DMS 273 (cell line): Measurements from ENCODE around the gene HSPA9.

Experiments
- DNase-seq: peaks from one replicate; lab custom pipeline; 2025; ENCODE audit not compliant: unreplicated experiment; lab: John Stamatoyannopoulos, UW

HSPA9 gene

DNA sequence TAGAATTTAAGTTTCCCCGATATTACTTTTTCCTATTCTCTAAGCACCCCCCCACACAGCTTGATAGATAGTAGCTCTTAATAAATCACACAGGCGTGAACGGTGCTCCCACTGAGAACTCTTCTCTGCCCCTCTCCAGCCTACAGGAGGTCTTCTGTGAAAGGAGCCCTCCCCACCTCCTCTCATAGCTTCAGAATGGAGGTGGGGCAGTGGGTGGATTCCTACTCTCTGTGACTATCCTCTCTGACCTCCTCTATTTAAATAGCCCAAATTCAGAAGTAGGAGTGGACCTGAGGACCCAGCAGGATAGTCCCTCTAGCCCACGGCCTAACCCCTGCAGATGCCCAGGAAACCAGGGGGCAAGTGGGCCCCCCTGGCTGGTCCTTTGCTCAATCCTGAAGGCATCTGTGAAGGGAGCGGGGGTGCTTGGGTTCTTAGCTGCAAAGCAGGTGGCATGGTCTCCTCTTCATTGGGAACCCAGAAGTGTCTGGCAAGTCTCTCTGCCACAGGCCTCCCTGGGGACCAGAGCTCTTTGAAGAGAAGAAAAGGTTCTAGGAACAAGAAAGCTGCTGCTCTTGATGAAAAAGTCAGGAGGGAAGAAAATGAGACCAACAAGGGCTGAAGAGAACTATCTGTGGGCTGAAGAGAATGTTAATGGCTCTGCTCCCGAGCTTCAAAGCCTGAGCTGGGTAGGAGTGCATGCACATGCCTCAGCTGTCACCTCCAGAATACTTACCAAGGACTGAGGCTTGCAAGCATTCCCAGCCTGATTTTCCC, 21.1 kb upstream of the HSPA9 start:
- peak; percentile 26 for DNase-seq

DNA sequence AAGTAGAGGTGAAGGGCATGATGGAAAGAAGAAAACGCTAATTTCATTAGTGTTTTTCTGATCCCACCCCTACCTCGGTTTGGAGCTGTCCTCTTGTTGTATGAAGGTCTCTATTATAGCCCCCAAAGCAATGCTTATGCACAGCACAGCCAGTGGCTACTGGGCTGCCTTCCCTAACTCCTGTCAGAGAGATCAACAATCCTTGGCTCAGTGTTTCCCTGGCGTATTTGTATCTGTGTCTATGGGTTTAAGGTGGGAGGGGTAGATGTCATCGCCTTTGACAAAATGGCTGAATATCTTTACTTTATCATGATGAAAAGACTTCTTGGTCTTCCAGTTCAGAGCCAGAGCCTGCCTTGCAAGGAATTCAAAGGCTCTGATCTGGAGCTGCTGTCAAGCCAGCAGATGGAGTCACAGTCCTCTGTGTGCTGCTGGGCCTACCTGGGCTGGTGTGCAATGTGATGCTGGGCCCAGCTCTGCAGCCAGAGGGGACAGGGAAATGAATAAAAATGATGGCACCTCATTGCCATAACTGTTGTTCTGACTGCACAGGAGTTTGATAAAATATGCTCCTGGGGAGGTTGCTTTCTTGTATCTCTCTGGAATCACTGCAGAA, 20.1 kb upstream of the HSPA9 start:
- DNase-seq: peak; percentile 21

DNA sequence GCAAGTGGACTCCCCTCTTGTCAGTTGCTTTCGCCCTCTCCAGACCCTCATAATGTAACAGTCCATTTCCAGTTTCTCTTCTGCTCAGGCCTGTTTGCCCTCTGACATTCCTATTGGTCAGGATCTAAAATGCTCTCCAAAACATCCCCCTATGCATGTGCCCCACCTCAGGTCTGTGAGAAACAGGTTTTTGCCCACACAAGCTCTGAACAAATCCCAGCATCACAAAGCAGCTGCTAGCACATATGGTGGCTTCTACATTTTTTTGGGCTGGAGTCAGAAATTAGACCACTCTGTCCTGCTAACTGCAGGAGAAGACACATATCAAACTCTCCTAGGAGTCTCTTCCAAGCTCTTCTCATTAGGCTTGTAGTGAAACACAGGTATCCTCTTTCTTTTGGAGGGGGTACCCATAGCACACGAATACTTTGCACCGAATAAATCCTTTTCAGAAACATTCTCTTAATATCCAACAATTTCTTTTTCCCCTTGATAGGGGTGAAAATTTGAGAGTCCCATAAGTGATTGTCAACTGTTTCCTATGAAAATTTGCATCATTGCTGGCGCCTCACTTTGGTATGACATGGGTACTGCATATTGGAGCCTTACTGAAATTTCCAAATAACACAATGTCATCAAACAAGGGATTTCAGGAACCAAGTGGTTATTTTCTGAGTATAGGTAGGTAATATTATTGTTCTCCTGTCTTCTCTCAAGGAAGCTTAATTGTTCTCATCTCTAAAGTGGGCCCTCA, 19.3 kb upstream of the HSPA9 start:
- DNase-seq: peak; percentile 60

DNA sequence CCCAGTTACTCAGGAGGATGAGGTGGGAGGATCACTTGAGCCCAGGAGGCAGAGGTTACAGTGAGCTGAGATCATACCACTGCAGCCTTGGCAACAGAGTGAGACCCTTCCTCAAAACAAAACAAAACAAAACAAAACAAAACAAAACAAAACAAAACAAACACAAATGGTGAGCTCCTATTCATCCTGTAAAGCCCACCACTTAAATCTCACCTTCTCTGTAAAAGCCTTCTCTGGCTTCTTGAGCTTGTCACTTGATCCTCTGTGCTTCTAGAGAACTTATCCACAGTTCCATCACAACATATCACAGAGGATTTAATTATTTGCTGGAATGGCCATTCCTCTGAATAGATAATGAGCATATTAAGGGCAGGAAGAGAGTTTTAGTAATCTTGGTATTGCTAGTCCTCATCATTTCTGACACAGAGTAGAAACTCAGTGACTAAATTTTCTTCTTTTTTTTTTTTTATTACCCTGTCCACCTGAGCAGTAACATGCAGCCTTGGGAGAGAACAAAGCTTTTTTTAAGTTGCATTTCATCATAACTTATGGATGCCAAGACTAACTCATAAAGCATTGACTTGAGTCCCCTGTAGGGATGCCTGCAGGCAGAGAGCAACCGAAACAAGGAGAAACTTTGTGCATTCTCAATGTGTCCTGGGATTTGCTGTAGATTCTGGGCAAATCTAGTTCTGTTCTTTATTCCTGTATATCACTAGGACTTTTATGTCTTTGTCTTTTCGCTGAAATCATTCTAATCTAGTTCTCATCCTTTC, 13.0 kb upstream of the HSPA9 start:
- DNase-seq: no peak

DNA sequence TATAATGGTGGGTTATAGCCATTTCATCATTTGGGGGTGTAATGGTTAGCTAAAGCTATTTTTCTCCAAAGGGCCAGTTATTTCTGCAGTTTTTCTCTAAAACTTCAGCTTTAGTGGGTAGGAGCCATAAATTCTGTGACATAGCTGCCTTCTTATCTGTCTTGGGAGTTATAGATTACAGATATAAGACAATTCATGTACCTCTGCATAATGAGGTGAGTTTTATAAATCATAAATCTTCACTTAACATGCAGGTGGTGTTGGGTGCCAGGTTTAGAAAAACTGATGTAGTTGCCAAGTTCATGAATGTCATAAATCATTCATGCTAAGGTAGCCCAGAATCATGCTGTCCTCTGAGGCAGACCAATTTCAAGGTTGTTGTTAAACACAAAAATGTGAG, 10.0 kb upstream of the HSPA9 start:
- no peak for DNase-seq

DNA sequence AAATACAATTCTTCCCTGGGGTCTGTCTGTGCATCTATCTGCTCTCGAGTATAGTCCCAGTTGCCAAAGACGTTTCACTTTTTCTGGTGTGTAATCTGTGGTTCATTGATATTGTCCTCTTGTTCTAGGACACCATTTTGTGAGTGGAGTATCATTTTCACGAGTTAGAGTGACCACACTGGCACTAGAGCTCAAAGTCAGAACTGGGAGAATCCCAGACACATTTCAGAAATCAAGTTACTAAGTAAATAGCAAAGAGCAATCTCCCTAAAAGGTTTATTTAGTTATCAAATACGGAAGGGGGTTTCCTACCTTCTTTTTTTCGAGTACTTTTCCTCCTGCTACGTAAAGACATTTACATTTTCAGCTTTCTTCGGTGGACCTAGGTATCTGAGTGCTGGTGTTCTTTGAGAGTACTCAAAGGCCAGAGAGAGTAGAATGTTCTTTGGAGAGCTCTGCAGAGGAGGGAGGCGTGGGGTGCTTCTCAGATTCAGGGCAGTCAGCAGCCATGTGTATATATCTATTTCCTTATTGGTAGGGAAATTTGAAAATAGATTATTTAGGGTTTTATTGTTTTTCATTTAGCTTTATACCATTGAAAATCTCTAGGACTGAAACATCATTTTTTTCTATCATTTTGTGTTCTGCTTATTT, 8.9 kb upstream of the HSPA9 start:
- DNase-seq: no peak

DNA sequence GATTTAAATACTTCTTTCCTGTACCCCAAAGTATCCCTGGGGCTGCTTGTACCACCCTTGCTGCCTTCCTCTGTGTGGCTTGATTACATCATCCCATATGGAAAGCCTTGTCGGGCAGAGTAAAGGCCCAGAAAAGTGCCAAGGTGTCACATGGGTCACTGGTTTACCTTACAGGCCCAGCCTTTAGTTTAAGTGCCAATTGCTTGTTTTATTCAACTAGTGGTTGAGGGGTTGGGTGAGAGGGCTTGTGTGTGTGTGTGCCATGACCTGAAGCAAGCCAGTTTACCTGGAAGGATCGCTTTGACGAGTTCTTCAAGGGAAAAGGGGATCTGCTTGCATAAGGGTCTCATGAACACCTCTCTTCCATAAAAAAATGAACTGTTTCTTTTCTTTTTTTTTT, 7.8 kb upstream of the HSPA9 start:
- no peak for DNase-seq

DNA sequence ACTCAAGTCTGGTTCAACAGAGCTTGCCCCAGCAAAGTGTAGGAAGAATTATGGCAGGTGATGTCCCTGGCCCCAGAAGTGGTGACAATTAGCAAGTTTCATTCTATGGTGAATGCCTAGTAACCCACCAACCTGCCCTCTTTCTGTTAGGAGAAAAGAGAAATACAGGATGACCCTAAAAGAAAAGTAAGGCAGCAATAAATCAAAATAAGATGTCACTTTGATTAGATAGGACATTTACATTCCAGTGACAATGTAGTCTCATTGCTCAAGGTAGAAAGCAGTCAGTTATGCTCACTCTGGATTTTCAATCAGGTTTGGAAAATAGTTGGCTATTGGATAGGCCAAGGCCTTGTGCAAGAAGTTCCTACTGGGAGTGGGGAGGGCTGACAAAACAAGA, 5.6 kb upstream of the HSPA9 start:
- DNase-seq: no peak

DNA sequence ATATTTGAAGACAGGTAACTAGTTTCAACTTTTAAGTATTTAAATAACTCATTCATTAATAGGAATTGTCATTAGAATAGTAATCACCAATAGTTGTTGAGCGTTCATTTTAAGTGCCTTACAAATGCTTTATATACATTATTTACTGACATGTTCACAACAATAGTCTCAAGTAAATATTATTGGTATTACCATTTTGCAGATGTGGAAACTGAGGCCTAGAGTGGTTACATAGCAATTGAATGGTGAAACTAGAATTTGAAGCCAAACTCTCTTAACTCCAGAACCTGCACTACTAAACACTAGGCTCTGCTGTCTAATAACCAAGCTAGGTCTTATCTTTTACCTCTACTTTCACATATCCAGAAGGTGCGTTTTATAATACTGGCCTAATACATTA, 4.8 kb upstream of the HSPA9 start:
- DNase-seq: no peak

DNA sequence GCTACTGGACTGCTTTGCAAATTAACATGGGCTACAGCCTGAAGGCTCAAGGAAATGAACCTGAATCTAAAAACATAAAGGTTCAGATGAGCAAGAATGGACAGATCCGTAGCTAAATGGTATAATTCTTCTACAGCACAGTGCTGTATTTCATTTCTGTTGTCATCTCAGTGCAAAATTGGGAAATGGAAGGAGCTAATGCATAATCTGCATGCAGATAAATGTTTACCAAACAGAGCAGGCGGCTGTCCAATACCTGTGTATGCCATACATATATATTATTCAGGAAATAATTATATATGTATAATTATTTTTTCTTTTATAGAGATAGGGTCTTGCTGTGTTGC, 4.3 kb upstream of the HSPA9 start:
- DNase-seq: no peak

DNA sequence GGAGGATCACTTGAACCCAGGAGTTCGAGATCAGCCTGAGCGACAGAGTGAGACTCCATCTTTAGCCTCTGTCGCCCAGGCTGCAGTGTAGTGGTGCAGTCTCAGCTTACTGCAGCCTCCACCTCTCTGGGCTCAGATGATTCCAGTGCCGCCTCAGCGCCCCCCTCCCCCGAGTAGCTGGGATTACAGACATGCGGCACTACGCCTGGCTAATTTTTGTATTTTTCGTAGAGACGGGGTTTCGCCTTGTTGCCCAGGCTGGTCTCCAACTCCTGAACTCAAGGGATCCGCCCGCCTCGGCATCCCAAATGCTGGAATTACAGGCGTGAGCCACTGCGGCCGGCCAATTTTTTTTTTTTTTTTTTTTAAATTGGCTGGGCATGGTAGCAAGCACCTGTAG, 2.3 kb upstream of the HSPA9 start:
- DNase-seq: no peak

DNA sequence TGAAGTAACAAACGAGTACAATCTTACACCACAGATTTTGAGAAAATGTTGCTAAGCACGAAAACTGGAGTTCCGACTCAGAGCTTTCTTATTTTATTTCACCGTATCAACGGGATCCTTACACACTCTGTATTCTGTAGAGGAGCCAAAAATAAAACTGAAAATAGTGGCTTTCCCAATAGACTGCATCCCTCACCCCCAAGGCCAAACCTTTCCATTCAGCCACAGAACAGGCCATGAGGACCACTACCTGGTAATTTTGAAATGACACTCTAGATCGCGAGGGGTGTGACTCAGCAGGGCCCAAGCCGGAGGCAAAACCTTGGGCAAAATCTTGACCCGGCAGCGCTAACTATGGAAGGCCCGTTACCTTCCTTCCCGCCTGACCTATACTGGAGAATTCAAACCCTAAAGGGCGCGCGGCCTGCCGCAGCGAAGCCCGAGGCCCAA, 432 bp downstream of the HSPA9 start:
- no peak for DNase-seq

DNA sequence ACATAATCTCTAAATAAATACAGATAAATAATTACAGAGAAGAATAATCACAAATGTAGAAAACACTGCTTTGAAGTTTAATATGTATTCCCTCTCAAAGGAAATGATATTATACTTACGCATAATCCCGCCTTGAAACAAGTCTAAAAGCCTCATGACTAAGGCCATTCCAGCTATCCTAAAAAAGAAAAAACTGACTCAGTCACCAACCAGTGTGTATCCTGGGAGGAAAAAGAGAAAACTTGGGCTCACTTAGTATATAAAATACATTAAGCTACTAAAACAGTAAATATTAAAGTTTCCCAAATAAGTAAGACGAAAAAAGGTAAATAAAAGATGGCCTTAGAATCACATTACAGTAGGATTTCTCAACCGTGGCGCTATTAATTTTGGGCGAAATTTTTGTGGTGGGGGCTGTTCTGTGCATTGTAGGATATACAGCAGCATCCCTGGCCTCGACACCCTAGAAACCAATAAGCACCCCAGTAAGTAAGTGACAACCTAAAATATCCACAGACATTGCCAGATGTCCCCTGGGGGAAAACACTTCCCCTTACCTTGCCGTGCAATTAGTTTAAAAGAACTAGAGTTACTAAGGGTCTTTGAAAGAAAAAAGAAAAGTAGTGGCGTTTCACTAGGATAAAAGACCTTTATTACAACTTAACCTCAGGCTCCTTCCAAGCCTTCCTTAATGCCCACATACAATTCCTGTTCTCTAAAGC, 1.1 kb downstream of the HSPA9 start:
- DNase-seq: no peak

DNA sequence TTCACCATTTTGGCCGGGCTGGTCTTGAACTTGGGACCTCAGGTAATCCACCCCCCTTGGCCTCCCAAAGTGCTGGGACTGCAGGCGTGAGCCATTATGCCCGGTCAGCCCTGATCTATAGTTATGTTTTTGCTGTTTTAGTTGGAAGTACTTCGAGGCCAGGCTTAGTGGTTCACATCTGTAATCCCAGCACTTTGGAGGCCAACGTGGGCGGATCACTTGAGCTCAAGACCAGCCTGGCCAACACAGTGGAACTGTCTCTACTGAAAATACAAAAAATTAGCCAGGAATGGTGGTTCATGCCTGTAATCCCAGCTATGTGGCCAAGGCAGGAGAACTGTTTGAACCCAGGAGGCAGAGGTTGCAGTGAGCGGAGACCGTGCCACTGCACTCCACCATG, 2.0 kb downstream of the HSPA9 start:
- no peak for DNase-seq

DNA sequence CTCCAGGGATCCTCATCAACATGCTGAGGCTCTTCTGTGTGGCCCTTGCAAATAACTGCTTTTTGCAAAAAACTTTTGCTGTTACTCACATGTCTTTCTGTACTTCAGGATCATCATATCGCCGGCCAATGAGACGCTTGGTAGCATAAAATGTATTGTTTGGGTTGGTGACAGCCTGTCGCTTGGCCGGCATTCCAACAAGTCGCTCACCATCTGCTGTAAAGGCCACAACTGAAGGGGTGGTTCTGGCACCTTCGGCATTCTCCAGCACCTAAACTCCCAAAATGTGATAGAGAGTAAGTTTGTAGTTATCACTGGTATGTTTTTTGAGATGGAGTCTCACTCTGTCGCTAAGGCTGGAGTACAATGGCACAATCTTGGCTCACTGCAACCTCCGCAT, 4.3 kb downstream of the HSPA9 start:
- no peak for DNase-seq

DNA sequence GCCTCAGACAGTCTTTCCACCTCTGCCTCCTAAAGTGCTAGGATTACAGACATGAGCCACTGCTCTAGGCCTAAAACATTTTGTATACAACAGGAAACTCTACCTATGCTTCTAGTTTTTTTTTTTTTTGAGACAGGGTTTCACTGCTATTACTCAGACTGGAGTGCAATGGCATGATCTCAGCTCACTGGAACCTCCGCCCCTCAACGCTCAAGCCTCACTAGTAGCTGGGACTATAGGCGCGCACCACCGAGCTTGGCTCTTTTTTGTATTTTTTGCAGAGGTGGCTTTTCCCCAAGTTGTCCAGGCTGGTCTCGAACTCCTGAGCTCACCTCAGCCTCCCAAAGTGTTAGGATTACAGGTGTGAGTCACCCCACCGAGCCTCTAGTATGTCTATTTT, 5.4 kb downstream of the HSPA9 start:
- no peak for DNase-seq

DNA sequence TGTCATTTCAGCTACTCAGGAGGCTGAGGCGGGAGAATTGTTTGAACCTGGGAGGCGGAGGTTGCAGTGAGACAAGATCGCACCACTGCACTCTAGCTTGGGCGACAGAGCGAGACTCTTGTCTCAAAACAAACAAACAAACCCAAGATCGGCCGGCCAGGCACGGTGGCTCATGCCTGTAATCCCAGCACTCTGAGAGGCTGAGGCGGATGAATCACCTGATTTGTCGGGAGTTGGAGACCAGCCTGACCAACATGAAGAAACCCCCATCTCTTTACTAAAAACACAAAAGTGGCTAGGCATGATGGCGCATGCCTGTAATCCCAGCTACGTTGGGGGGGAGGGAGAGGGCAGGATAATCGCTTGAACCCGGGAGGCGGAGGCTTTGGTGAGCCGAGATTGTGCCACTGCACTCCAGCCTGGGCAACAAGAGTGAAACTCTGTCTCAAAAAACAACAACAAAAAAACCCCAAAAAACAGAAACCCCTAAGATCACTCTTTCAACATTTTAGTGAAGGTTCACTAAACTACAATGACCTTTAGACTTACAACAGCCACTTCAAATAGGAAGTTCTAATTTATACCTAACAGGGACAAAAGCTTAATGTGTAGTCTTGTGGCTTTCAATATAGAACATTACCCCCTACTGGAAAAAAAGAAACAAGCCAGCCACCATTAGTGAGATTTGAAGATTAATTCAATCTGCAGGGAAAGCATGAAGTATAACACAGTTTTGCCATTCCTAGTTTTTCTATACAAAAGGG, 7.0 kb downstream of the HSPA9 start:
- DNase-seq: no peak

DNA sequence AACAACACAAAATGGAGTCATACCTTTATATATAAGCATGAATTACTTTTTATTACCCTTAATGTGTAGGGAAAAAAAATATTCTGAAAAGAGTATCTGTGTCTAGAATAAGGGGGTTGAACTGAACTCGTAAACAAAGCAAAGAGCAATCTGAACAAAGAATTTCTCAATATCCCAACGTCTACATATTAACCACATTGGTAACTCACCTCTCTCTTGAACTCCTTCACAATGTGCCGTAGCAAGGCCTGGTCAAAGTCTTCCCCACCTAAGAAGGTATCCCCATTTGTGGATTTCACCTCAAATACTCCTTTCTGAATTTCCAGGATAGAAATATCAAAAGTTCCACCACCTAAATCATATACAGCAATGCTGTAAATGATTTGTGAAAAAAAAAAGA, 8.4 kb downstream of the HSPA9 start:
- DNase-seq: no peak

DNA sequence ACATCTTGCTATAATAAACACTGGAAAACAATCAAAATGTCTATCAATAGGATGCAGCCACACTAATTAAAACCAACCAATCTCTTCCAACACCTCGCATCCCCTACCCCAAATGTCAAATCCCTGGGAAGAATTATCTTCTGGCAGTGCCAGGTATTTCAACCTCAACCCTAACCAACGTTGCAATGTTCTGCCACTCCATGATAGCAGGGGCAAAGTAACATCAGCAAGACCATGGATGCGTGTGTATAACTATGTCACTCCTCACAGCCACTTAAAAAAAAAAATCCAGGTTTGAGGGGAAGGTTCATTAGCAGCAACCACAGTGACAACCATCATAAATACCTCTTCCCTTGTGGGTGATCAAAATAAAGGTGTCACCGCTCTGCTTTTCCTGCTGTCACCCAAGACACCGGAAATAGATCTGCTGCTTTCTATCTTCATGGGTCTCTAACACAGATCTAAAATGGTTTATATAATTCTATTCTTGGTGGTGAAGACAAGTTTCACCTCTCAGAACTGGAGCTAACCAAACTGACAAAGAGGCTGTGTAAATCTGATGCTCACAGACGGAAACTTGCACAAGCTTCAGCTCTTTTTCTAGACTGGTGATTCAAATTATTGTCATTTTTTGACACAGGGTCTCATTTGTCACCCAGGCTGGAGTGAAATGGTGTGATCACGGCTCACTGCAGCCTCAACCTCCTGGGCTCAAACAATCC, 9.9 kb downstream of the HSPA9 start:
- no peak for DNase-seq
